Tibial artery (tissue), 4 donors: ENCODE measurements around the gene RPS21.

ENCODE experiments used
- DNase-seq, 2 donors: peaks; one replicate each; pipeline ENCODE4 v3.0.0-alpha.2; 2019
- H3K27ac ChIP-seq, 2 donors: fragments of 200-600 bp; sonication (generic) in 1 of 2; 1 replicate in 1 of 2; 2 replicates in 1 of 2; pipeline ENCODE4 v1.5.1; 2018 to 2019; ENCODE audit warnings: mild to moderate bottlenecking in 1 of 2
- H3K27me3 ChIP-seq, 2 donors: fragments of 200-600 bp; sonication (generic) in 1 of 2; one replicate each; pipeline versions ENCODE4 v1.5.1 to v1.6.0; 2016 to 2019
- H3K36me3 ChIP-seq, 3 donors: fragments of 200-600 bp; sonication (generic) in 2 of 3; one replicate each; pipeline ENCODE4 v1.5.1; 2016 to 2019; ENCODE audit warnings: mild to moderate bottlenecking in 2 of 3
- H3K4me1 ChIP-seq, 4 donors: fragments of 200-600 bp; sonication (generic) in 2 of 4; 1 replicate in 3 of 4; 2 replicates in 1 of 4; pipeline ENCODE4 v1.5.1; 2016 to 2019
- H3K4me3 ChIP-seq, 2 donors: fragments of 200-600 bp; sonication (generic) in 1 of 2; 1 replicate in 1 of 2; 2 replicates in 1 of 2; pipeline ENCODE4 v1.5.1; 2018 to 2019; ENCODE audit warnings: mild to moderate bottlenecking in 2 of 2
- H3K9me3 ChIP-seq, 3 donors: fragments of 200-600 bp; sonication (generic) in 1 of 3; one replicate each; pipeline ENCODE4 v1.5.1; 2016 to 2019
- intact Hi-C: fragments of 100-400 bp; cut with DNase I; formaldehyde crosslinking; loops from one replicate; pipeline ENCODE4 v1.15.0; 2023; ENCODE audit warnings: low total_unique reads
- TF ChIP-seq, protein P1 (sequence below), 2 experiments: fragments of 200-600 bp in 1 of 2; fragments of 450-650 bp in 1 of 2; IDR thresholded peaks; one replicate each; pipeline ENCODE4 v1.5.1; 2017 to 2019; ENCODE audit warnings: antibody characterized with exemption in 2 of 2, mild to moderate bottlenecking in 1 of 2, moderate library complexity in 1 of 2

The RPS21 gene

DNA sequence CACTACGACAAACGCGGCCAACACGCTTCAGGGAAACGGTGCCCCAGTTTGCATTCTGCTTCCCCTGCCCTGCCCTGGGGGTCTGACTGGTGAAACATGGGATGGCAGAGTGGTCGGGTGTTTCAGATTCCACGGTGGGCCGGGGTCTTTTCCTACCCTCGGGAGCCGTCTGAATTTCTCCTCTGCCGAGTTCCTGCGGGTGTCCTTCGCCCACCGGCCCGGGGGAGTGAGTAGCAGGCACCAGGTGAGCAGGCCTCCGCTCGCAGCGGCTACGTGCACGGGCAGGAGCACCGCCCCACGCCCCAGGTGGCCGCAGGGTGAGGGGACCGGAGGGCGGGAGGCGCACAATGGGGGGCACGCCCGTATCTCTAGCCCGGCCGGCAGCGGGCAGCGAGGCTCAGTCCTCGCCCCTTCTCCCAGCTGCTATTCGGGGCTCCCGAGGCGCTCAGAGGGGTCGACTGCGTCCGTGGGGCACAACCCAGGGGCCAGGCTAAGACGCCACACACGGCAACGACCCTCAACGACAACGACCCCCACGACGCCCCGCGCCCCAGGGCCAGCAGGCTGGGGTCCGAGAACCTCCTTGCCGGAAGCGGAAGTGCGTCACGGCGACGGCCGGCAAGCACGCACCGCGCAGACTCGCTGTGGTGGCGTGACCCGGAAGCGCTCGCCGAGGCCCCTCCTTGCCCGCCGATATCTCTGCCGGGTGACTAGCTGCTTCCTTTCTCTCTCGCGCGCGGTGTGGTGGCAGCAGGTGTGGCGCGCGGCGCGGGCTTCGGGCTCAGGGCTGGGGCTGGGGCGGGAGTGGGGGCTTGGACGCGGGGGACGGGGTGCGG is at the start of gene RPS21:
Gene RPS21 (plus strand): TSS at position 721 of the 836 bp plus-strand sequence. CDS start 236 bp downstream, outside the sequence.
- TF ChIP-seq, protein P1, sequence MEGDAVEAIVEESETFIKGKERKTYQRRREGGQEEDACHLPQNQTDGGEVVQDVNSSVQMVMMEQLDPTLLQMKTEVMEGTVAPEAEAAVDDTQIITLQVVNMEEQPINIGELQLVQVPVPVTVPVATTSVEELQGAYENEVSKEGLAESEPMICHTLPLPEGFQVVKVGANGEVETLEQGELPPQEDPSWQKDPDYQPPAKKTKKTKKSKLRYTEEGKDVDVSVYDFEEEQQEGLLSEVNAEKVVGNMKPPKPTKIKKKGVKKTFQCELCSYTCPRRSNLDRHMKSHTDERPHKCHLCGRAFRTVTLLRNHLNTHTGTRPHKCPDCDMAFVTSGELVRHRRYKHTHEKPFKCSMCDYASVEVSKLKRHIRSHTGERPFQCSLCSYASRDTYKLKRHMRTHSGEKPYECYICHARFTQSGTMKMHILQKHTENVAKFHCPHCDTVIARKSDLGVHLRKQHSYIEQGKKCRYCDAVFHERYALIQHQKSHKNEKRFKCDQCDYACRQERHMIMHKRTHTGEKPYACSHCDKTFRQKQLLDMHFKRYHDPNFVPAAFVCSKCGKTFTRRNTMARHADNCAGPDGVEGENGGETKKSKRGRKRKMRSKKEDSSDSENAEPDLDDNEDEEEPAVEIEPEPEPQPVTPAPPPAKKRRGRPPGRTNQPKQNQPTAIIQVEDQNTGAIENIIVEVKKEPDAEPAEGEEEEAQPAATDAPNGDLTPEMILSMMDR (IDR thresholded peaks at IDR 0.05): no peak
- Histone ChIP-seq H3K9me3 (no peaks in the 10 kb centered on the region), H3K4me3 (peak within 1 kb of the TSS; percentile 96 to 97), H3K27me3 (no peaks in the 10 kb centered on the region), H3K27ac (peak within 1 kb of the TSS; percentile 97 to 98), H3K36me3 (peaks cover 0 to 37% (median 32%) of the 10 kb centered on the region in 3 donors), H3K4me1 (peaks cover 0 to 34% (median 29%) of the 10 kb centered on the region in 4 donors)
- DNase-seq: peak; percentile 90 to 95
- intact Hi-C loops: loop anchor here (2.0 kb wide), 1 partner anchor 142 kb away; no protein-coding TSS in a partner anchor

DNA sequence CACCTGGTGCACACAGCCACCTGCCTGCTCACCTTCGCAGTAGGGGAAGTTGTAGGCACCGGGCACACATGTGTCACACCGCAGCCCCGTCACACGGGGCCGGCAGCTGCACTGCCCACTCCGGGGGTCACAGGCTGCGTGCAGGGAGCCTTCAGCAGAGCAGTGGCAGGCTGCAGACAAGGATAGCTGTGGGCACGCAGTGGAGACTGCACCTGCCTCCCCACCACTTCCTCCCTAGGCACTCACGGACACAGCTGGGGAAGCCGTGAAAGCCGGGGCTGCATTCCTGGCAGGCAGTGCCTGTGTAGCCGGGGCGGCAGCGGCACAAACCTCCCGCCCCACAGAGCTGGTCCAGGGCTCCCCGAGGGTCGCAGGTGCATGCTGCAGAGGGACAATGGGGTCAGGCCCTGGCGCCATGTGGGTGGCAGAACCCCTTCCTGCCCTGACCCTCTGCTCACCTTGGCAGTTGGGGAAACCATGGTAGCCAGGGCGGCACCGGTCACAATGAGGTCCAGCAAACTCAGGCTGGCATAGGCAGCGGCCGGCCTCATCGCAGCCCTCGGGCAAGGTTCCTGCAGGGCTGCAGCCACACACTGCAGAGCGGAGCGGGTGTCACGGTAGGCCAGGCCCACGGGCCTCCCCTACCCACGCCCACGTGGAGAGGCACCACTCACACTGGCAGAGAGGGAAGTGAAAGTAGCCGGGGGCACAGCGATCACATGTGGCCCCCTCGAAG is 49.2 kb upstream of the RPS21 start:
- intact Hi-C loops: no loop called here
- Histone ChIP-seq H3K36me3 (peaks cover 82 to 91% (median 90%) of the 10 kb centered on the region in 3 donors), H3K4me1 (no peaks in the 10 kb centered on the region), H3K27ac (no peak overlapping the region), H3K27me3 (no peaks in the 10 kb centered on the region), H3K4me3 (no peak overlapping the region), H3K9me3 (no peaks in the 10 kb centered on the region)
- DNase-seq: no peak
- TF ChIP-seq, protein P1 (IDR thresholded peaks at IDR 0.05): no peak

DNA sequence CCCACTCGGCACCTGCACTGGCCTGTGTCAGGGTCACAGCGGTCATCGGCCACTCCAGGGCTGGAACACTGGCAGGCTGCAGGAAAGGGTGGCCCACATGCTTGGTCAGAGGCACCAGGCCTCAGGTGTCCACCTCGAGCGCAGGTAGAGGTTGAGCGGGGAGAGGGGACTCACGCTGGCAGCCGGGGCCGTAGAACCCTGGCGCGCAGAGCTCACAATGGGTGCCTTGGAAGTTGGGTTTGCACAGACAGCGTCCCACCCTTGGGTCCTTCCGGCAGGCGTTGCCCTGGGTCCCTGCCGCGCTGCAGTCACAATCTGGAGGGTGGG is 48.6 kb upstream of the RPS21 start:
- no peak overlapping the region for H3K27ac ChIP-seq
- no peak for DNase-seq
- H3K36me3 ChIP-seq: peaks cover 77 to 89% (median 86%) of the 10 kb centered on the region in 3 donors

DNA sequence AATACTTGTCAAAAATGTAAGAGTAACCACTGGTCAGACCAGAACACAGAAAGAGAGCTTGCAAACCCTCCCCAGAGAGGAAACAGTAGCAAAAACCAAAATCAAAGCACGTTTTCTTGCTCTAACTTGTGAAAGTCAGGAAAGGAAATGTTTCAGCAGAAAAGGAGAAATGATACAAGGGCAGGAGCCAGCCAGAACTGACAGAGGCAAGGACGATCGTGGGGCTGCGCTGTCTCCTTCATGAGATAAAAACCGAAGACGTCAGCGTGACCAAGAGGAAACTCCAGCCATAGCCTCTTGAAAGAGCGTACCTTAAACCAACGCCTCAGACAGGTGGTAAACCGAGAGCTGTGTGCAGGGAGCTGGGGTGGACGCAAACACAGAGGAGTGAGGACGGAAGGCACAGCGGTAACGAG is 47.2 kb upstream of the RPS21 start:
- Histone ChIP-seq H3K27me3 (no peaks in the 10 kb centered on the region), H3K9me3 (no peaks in the 10 kb centered on the region), H3K36me3 (peaks cover 73 to 88% (median 80%) of the 10 kb centered on the region in 3 donors), H3K4me1 (no peaks in the 10 kb centered on the region), H3K4me3 (no peak overlapping the region), H3K27ac (no peak overlapping the region)
- intact Hi-C loops: no loop called here
- DNase-seq: no peak
- TF ChIP-seq, protein P1 (IDR thresholded peaks at IDR 0.05): no peak

More for the DNA sequence above, 48.6 kb upstream of the RPS21 start:
- intact Hi-C loops: no loop called here
- Histone ChIP-seq H3K4me1 (no peaks in the 10 kb centered on the region), H3K4me3 (no peak overlapping the region), H3K9me3 (no peaks in the 10 kb centered on the region), H3K27me3 (no peaks in the 10 kb centered on the region)
- TF ChIP-seq, protein P1 (IDR thresholded peaks at IDR 0.05): no peak

DNA sequence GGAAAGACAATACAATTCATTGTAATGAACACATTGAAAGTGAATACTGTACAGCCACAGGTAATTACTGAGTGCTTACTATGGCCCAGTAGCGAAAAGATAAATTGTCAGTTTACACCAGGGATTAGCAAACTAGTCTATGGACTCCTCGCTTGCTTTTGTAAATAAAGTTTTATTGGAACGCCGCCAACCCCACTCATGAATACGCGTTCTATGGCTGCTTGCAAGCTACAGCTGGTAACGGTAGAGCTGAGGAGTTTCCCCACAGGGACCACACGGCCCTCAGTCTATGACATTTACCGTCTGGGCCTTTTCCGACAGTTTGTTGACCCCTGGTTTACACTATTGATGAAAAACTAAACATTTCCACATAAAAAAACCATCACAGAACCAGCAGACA is 44.0 kb upstream of the RPS21 start:
- Histone ChIP-seq H3K9me3 (no peaks in the 10 kb centered on the region), H3K27me3 (no peaks in the 10 kb centered on the region), H3K27ac (peak overlapping the region in 1 of 2 donors; percentile 16), H3K36me3 (peaks cover 69 to 87% (median 80%) of the 10 kb centered on the region in 3 donors), H3K4me3 (no peak overlapping the region), H3K4me1 (no peaks in the 10 kb centered on the region)
- TF ChIP-seq, protein P1 (IDR thresholded peaks at IDR 0.05): no peak
- DNase-seq: no peak
- intact Hi-C loops: no loop called here
